GM18526 (cell line): ENCODE measurements around the gene NSD2.

Experiments
- POLR2A ChIP-seq: IDR thresholded peaks from 3 replicates; pipeline ENCODE4 v1.6.1; 2011; ENCODE audit not compliant: insufficient read length; ENCODE audit errors: extremely low read depth

Gene NSD2

GRCh38 chr4:1900624-1901023 lies 29.4 kb downstream of the NSD2 start:
- no peak for TF ChIP-seq POLR2A

- TF ChIP-seq POLR2A, result no peak
Measured at GRCh38 chr4:1901127-1901526, 29.9 kb downstream of the NSD2 start.

- TF ChIP-seq POLR2A, result no peak
Measured at GRCh38 chr4:1902243-1902642, 31.1 kb downstream of the NSD2 start.

DNA sequence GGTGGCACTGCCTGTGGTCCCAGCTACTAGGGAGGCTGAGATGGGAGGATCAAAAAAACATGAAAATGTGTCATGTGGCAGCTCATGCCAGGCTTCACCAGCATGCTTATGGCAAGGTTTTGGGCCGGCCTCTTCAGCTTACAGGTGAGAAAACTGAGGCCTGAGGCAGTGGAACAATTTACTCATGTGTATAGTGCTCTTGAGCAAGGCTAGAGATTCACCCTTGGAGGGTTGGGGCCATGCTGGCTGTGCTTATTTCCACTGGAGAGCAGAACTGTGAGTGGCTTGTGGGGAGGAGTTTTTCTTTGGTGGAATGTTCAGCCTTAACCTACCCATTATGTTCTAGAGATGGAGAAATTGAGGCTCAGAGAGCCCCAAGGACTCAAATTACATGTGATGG lies 31.8 kb downstream of the NSD2 start:
- no peak for TF ChIP-seq POLR2A

GRCh38 chr4:1904042-1904441 lies 32.8 kb downstream of the NSD2 start:
- no peak for TF ChIP-seq POLR2A

- no peak for TF ChIP-seq POLR2A
Measured at GRCh38 chr4:1907848-1908525, 36.8 kb downstream of the NSD2 start.

DNA sequence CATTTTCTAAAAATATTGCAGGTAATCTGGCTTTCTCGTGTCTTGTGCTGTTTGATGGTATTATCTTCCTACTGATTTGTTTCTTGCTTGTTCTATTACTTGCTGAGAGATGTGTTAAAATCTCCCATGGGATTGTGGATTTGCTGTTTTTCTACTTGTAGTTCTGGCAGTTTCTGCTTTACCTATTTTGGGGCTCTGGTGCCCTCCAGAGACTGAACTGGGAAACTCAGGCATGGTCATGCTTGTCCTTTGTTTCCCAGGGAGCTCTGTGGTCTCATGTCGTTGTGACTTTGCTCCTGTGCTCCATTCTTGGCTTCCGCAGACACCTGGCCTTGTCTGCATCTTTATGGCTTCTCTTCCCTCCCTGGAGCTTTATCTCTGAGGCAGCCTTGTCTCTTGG lies 39.5 kb downstream of the NSD2 start:
- TF ChIP-seq POLR2A, result no peak

- TF ChIP-seq POLR2A, result no peak
Measured at GRCh38 chr4:1922821-1923220, 51.6 kb downstream of the NSD2 start.

DNA sequence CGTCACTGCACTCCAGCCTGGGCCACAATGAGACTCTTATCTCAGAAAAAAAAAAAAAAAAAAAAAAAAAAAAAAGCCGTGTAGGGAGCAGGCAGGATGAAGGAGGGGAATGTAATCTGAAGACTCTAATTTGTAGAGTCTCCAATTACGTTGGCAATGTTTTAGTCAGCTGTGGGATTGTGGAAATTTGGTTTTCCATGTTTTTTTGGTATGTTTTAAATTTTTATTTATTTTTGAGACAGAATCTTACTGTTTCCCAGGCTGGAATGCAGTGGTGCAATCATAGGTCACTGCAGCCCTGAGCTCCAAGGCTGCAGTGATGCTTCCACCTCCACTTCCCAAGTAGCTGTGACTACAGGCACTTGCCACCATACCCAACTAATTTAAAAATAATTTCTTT lies 56.5 kb downstream of the NSD2 start:
- no peak for TF ChIP-seq POLR2A

DNA sequence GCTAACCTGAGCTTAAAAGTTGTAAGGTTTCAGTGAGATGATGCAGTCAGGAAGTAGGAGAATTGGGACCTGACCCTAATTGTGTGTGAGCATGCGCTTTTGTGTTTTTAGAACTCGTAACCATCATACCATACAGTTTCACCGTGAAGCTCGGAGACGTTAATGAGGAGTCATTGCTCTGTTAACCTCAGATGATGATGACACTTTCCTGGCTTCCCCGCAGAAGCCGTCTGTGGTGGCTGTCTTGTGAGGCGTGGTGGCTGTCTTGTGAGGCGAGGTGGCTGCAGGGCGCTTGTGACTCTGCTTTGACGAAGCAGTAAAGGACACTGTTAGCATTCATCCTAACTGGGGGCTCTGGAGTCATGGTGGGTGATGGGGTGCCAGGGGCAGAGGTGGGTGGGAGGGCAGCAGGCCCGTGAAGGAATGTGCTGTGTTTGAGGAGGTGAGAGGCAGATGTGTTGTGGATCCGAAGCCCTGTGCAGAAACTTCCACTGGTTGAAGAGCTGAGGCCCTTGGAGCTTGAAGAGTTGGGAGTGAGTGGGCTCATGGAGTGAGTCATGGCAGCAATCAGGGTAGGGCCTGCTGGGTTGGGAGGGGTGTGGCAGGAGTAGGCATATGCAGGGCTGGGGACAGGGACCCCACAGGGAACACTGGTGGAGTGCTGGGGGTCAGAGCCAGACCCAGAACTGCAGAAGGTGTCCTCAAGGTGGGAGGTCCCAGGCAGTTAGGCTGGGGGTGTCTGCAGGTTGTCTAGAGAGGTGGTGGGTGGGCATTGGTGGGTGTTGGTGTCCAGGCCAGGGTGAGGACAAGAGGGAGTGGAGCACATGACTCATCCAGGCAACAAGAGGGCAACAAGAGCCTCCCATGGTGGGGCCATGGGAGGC lies 57.4 kb downstream of the NSD2 start:
- no peak for TF ChIP-seq POLR2A

- TF ChIP-seq POLR2A, result no peak
Measured at GRCh38 chr4:1932736-1933135, 61.5 kb downstream of the NSD2 start.

GRCh38 chr4:1933700-1934099 lies 62.5 kb downstream of the NSD2 start:
- TF ChIP-seq POLR2A, result no peak

GRCh38 chr4:1937550-1937949 lies 66.4 kb downstream of the NSD2 start:
- no peak for TF ChIP-seq POLR2A

DNA sequence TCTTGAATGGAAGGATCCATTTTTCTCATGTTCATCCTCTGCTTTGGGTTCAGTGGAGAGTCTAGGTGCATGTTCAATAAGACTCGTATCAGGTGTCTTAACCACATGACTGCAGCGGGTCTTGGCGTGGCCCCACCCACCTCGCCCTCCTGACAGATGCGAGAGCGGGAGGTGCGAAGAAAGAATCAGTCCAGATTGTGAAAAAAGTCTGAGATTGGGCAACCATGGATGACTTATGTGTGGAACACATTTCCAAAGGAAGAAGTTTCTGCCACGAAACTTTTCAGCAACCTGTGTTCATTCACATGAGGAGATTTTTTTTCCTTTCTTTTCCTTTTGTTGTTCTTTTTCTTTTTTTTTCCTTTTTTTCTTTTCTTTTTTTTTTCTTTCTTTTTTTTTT lies 66.8 kb downstream of the NSD2 start:
- no peak for TF ChIP-seq POLR2A

- no peak for TF ChIP-seq POLR2A
Measured at GRCh38 chr4:1939664-1940509, 68.7 kb downstream of the NSD2 start.

DNA sequence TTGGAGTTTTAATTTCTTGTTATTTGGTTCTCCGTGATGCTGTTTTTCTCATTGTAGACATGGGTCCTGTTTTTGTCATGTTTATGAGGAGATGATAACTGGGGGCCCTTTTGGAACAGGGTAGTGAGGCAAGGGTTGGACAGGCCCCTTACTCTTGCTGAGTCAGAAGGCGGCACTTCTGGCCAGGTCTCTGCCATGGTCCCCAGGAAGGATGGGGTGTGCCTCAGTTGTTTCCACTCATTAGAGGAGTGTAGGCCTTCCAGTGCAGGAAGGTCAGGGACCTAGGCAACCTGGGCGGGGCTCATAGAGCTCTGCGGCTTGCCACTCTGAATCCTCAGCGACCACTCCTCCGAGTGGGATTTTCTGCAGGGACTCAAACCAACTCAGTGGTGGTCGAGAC lies 69.4 kb downstream of the NSD2 start:
- no peak for TF ChIP-seq POLR2A
